A673 (cell line): Measurements from ENCODE around the gene ABCD2. TPM values are rescaled to one million over a fixed set of nuclear protein-coding genes. Genes with fewer than 3 reads are reported as not detected.
A peak's percentile ranks its signal among the peaks of the same experiment; 100 is the strongest.

ENCODE experiments used
- Bru-seq: library from RNA; stranded (reverse); fragments of 400-500 nt; gene quantifications from one replicate; lab custom pipeline; 2021; lab: Mats Ljungman, UMichigan
- BruChase-seq, 2 experiments: library from RNA; stranded (reverse); fragments of 400-500 nt; gene quantifications; one replicate each; lab custom pipeline; 2021; lab: Mats Ljungman, UMichigan
- BruUV-seq: library from RNA; stranded (reverse); fragments of 400-500 nt; replicated peaks from 2 replicates; lab custom pipeline; 2021; lab: Mats Ljungman, UMichigan
- CTCF ChIA-PET: fragments of 300-600 bp; sonication (Branson Sonifier 250); formaldehyde crosslinking; loops from one replicate; lab custom pipeline; 2022; ENCODE audit warnings: antibody characterized with exemption; lab: Charles Lee
- POLR2A ChIA-PET: fragments of 300-600 bp; sonication (Branson Sonifier 250); formaldehyde crosslinking; loops from one replicate; lab custom pipeline; 2022; ENCODE audit warnings: antibody characterized with exemption; ENCODE audit not compliant: low non-redundant PET; lab: Charles Lee
- DNase-seq: peaks from one replicate; pipeline ENCODE4 v3.0.0-alpha.2; 2015; ENCODE audit warnings: low spot score
- H3K27ac ChIP-seq: fragments of 200-600 bp; sonication (generic); 2 replicates; pipeline ENCODE4 v1.5.1; 2016; ENCODE audit warnings: mixed run types, low read depth, mild to moderate bottlenecking, mixed read lengths, antibody characterized with exemption, low read length; ENCODE audit not compliant: poor library complexity, severe bottlenecking
- H3K27me3 ChIP-seq: fragments of 200-600 bp; sonication (generic); replicated peaks from 2 replicates; pipeline ENCODE4 v1.6.1; 2017; ENCODE audit warnings: mixed run types, low read depth, mild to moderate bottlenecking, mixed read lengths, antibody characterized with exemption, low read length; ENCODE audit not compliant: insufficient read depth, poor library complexity
- H3K36me3 ChIP-seq: fragments of 200-600 bp; sonication (generic); 2 replicates; pipeline ENCODE4 v1.6.1; 2016; ENCODE audit warnings: mixed run types, mild to moderate bottlenecking, mixed read lengths, antibody characterized with exemption, low read length; ENCODE audit not compliant: insufficient read depth, poor library complexity, severe bottlenecking
- H3K4me1 ChIP-seq: fragments of 200-600 bp; sonication (generic); 2 replicates; pipeline ENCODE4 v1.6.1; 2017; ENCODE audit warnings: mixed run types, mild to moderate bottlenecking, mixed read lengths, antibody characterized with exemption, low read length; ENCODE audit not compliant: insufficient read depth, poor library complexity, severe bottlenecking
- H3K4me3 ChIP-seq: fragments of 200-600 bp; sonication (generic); 2 replicates; pipeline ENCODE4 v1.5.1; 2016; ENCODE audit warnings: low read depth, mixed run types, mild to moderate bottlenecking, mixed read lengths, low read length; ENCODE audit not compliant: poor library complexity, severe bottlenecking
- H3K9me3 ChIP-seq: fragments of 200-600 bp; sonication (generic); 2 replicates; pipeline ENCODE4 v1.6.1; 2016; ENCODE audit warnings: mixed run types, low read depth, mild to moderate bottlenecking, mixed read lengths, antibody characterized with exemption, low read length; ENCODE audit not compliant: poor library complexity, severe bottlenecking
- EZH2 ChIP-seq: fragments of 200-600 bp; sonication (generic); IDR thresholded peaks from 2 replicates; pipeline ENCODE4 v1.6.1; 2017; ENCODE audit warnings: borderline replicate concordance, low read depth, mild to moderate bottlenecking, mixed read lengths, antibody characterized with exemption, low read length; ENCODE audit not compliant: poor library complexity, severe bottlenecking
- intact Hi-C: fragments of 100-400 bp; cut with micrococcal nuclease; formaldehyde crosslinking; loops from one replicate; pipeline ENCODE4 v1.10.0; 2022; ENCODE audit not compliant: unreplicated experiment
- long read RNA-seq: library from polyadenylated mRNA; stranded (forward); transcript quantifications from one replicate; pipeline ENCODE4 v2.0.0, GENCODE V29; 2022
- total RNA-seq: library from RNA; stranded (reverse); gene quantifications from 2 replicates; pipeline ENCODE4 v1.2.3, GENCODE V29; 2021
- TF ChIP-seq, protein P1 (sequence below): fragments of 300-800, 200-600 bp; sonication (generic); conservative IDR thresholded peaks from 2 replicates; pipeline ENCODE4 v1.5.1; 2017; ENCODE audit warnings: low read depth, mild to moderate bottlenecking, antibody characterized with exemption, low read length, moderate library complexity, mixed read lengths

Gene ABCD2
- total RNA-seq (0.04 TPM in 1 of 2 replicates, not detected in the other), Bru-seq, nascent RNA (percentile 5 among the genes with signal in this experiment), BruChase-seq, experiment 1, labeled RNA remaining after a 2-hour chase (percentile 9 among the genes with signal in this experiment), BruChase-seq, experiment 2, labeled RNA remaining after a 6-hour chase (percentile 2 among the genes with signal in this experiment)
- long read RNA-seq, result 0 reads

DNA sequence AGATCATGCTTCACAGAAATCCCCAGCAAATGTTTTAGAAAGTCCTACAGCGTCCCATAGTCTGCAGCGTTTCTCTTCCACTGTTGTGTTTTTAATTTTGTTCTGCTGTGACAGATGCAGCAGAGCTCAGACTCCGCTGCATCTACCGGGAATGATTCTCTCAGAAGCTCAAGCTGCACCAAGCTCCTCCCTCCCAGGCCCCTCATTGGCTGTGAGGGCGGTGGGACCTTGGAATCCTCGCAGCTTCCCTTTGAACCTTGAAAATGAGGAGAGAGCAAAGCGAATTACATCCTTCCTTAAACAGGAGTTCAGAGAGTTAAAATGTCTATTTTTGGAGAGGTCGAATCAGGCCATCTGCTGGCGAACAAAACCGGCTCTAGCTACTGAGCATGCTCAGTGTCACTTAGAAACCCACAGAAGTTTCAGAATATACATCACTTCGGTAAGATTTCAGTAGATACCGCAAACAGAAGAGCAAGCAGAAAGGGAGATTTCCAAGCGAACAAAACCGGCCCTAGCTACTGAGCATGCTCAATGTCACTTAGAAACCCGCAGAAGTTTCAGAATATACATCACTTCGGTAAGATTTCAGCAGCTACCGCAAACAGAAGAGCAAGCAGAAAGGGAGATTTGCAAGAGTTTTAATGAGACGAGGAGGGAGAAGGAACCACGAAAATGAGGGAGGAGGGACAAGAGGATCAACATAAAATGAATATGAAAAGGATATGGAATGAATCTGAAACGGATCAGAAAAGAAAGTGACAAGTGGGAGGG, at the start of gene ABCD2:
TSS of gene ABCD2 (minus strand) at position 144 of the 774 bp plus-strand sequence. CDS start 188 bp downstream, outside the sequence.
- Histone ChIP-seq H3K9me3 (no peaks in the 10 kb centered on the region), H3K4me3 (peak within 1 kb of the TSS; percentile 47), H3K27ac (peak within 1 kb of the TSS; percentile 3), H3K4me1 (no peaks in the 10 kb centered on the region), H3K36me3 (no peaks in the 10 kb centered on the region), H3K27me3 (no peaks in the 10 kb centered on the region)
- intact Hi-C loops, result no loop called here
- POLR2A ChIA-PET, result no interaction called here
- peak; percentile 79 for DNase-seq
- CTCF ChIA-PET, result no interaction called here
- no TSS peak for BruUV-seq
- TF ChIP-seq EZH2, result no peak
- TF ChIP-seq, protein P1, sequence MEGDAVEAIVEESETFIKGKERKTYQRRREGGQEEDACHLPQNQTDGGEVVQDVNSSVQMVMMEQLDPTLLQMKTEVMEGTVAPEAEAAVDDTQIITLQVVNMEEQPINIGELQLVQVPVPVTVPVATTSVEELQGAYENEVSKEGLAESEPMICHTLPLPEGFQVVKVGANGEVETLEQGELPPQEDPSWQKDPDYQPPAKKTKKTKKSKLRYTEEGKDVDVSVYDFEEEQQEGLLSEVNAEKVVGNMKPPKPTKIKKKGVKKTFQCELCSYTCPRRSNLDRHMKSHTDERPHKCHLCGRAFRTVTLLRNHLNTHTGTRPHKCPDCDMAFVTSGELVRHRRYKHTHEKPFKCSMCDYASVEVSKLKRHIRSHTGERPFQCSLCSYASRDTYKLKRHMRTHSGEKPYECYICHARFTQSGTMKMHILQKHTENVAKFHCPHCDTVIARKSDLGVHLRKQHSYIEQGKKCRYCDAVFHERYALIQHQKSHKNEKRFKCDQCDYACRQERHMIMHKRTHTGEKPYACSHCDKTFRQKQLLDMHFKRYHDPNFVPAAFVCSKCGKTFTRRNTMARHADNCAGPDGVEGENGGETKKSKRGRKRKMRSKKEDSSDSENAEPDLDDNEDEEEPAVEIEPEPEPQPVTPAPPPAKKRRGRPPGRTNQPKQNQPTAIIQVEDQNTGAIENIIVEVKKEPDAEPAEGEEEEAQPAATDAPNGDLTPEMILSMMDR, result peak; percentile 24; the same call in 1 of the 2 replicates

DNA sequence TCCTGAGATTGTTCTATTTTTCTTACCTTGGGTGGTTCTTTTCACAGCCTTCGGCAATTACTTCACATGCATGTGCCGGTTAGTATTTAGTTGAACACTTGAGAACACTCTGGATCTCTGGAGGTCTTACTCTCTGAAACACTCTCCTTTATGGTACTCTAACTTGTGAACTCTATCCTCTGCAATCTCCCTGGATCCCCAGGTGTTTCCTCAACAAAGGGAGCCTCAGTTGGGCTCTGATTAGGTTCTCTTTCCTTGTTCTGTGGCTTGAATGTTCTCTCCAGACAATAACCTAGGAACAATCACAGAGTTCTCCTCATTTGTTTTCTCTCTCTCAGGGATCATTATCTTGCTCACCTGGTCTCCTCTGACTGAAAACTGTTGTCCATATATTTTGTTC, 40.5 kb upstream of the ABCD2 start:
- POLR2A ChIA-PET, result no interaction called here
- no TSS peak for BruUV-seq
- H3K9me3 ChIP-seq, result no peaks in the 10 kb centered on the region
- no peaks in the 10 kb centered on the region for H3K4me1 ChIP-seq
- H3K27me3 ChIP-seq, result no peaks in the 10 kb centered on the region
- intact Hi-C loops, result no loop called here
- no peak overlapping the region for H3K4me3 ChIP-seq
- CTCF ChIA-PET, result no interaction called here
- H3K27ac ChIP-seq, result no peak overlapping the region
- no peak for DNase-seq
- TF ChIP-seq, protein P1, result no peak
- TF ChIP-seq EZH2, result no peak
- no peaks in the 10 kb centered on the region for H3K36me3 ChIP-seq

DNA sequence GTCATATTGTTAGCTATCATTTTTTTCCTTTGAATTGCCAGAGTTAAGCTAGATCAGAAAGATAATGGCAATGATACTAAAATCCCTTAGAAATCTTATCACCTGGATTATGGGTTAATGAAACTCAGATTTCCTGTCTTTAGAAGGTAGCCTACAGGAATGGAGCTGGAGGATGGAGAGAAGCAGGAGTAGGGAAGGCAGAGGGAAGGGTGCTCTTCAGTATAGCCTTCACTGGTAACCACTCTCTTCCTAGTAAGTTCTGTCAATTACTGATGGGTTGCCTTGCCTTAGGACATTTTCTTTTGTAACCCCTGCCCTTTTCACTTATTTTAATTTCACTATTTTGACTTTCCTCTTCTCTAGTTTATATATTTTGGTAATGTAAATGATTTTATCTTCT, 27.8 kb upstream of the ABCD2 start:
- intact Hi-C loops, result no loop called here
- no peak for DNase-seq
- Histone ChIP-seq H3K27me3 (no peaks in the 10 kb centered on the region), H3K4me3 (no peak overlapping the region), H3K9me3 (no peaks in the 10 kb centered on the region), H3K36me3 (no peaks in the 10 kb centered on the region), H3K27ac (no peak overlapping the region), H3K4me1 (no peaks in the 10 kb centered on the region)
- POLR2A ChIA-PET, result no interaction called here
- TF ChIP-seq, protein P1, result no peak
- no peak for TF ChIP-seq EZH2
- CTCF ChIA-PET, result no interaction called here
- BruUV-seq, result no TSS peak
